Measurements from ENCODE around the gene TRIM56.

DNA sequence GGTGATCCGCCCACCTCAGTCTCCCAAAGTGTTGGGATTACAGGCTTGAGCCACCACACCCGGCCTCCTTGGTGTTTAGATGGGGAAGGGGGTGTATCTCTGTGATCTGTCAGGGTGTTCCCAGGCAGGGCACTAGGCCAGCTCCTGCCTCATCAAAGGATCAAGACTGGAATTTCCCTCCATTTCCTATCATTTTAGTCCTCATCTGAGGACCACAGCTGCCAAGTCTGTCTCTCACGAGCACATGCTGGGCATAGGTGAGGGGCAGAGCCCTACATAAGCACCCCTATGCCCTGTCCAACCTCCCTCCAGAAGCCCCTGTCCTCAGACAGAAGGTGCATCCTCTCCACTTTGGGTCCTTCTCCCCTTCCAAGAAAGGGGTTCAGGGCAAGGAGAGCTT, 19.5 kb downstream of the TRIM56 start:
- TF ChIP-seq CTCF (IDR thresholded peaks at IDR 0.05) (no peak), POLR2A (IDR thresholded peaks at IDR 0.05) (no peak)
